Germinal center (tissue), 1 donor: Measurements from ENCODE around the gene PMPCA.
A peak's percentile ranks its signal among the peaks of the same experiment; 100 is the strongest.

Experiments
- DNase-seq: peaks from one replicate; pipeline ENCODE4 v3.0.0; 2012; ENCODE audit warnings: mixed read lengths, low spot score

Gene PMPCA

GRCh38 chr9:136410500-136411287, at the start of gene PMPCA, which contains the start of gene ENTR1:
TSS of gene PMPCA (plus strand) at chr9:136410658. CDS start at chr9:136410669, 11 bp downstream.
TSS of gene ENTR1 (minus strand) at chr9:136410614. CDS start at chr9:136410397, 217 bp downstream.
- DNase-seq: peak; percentile 96

GRCh38 chr9:136361047-136361753, 49.3 kb upstream of the PMPCA start:
- no peak for DNase-seq

- no peak for DNase-seq
Observed at GRCh38 chr9:136361754-136362449, 48.6 kb upstream of the PMPCA start.

- DNase-seq: no peak
Observed at GRCh38 chr9:136362450-136362784, 48.0 kb upstream of the PMPCA start.

GRCh38 chr9:136363106-136363948, 47.1 kb upstream of the PMPCA start, which contains the start of gene DNLZ:
TSS of gene DNLZ (minus strand) at chr9:136363744. CDS start at chr9:136363714, 30 bp downstream.
- peak; percentile 99 for DNase-seq

GRCh38 chr9:136363949-136364748, 46.3 kb upstream of the PMPCA start:
- no peak for DNase-seq

GRCh38 chr9:136364942-136365774, 45.3 kb upstream of the PMPCA start:
- no peak for DNase-seq

GRCh38 chr9:136365775-136366222, 44.7 kb upstream of the PMPCA start:
- no peak for DNase-seq

GRCh38 chr9:136366826-136367225, 43.6 kb upstream of the PMPCA start:
- DNase-seq: no peak

- DNase-seq: no peak
Observed at GRCh38 chr9:136367296-136368145, 42.9 kb upstream of the PMPCA start.

- DNase-seq: no peak
Observed at GRCh38 chr9:136368190-136368589, 42.3 kb upstream of the PMPCA start.

- no peak for DNase-seq
Observed at GRCh38 chr9:136370037-136370436, 40.4 kb upstream of the PMPCA start.

GRCh38 chr9:136370687-136371532, 39.5 kb upstream of the PMPCA start:
- DNase-seq: no peak

- DNase-seq: no peak
Observed at GRCh38 chr9:136371533-136371880, 39.0 kb upstream of the PMPCA start.

- DNase-seq: no peak
Observed at GRCh38 chr9:136372006-136372405, 38.5 kb upstream of the PMPCA start.

GRCh38 chr9:136372561-136373299, 37.7 kb upstream of the PMPCA start:
- no peak for DNase-seq
